SK-N-SH (cell line): Measurements from ENCODE around the gene ARV1. TPM values are rescaled to one million over a fixed set of nuclear protein-coding genes. Genes with fewer than 3 reads are reported as not detected.
A peak's percentile ranks its signal among the peaks of the same experiment; 100 is the strongest.

Source experiments
- CTCF ChIA-PET: fragments of 300-600, 350-600 bp; formaldehyde crosslinking; extraction: SDS; loops from one replicate; lab custom pipeline; 2021; lab: Yijun Ruan, JAX
- POLR2A ChIA-PET: fragments of 350-600 bp; sonication (Branson Sonifier 250); formaldehyde crosslinking; extraction: SDS; loops from one replicate; lab custom pipeline; 2020; ENCODE audit warnings: antibody characterized with exemption, inconsistent platforms; lab: Yijun Ruan, JAX
- DNase-seq: peaks from one replicate; pipeline ENCODE4 v3.0.0; 2012
- H2AFZ ChIP-seq: fragments of 200-600 bp; sonication (generic); 2 replicates; pipeline ENCODE4 v1.8.1; 2016; ENCODE audit warnings: antibody characterized with exemption, mild to moderate bottlenecking, low read depth
- H3F3A ChIP-seq: fragments of 200-600 bp; sonication (generic); replicated peaks from 2 replicates; pipeline ENCODE3; 2016; ENCODE audit warnings: antibody characterized with exemption, mild to moderate bottlenecking; ENCODE audit not compliant: insufficient read depth
- H3K27ac ChIP-seq, 2 experiments: fragments of 200-500 bp in 1 of 2; fragments of 200-600 bp in 1 of 2; sonication (Bioruptor generic) in 1 of 2; sonication (generic), shearing (Covaris generic) in 1 of 2; 2 replicates each; pipeline versions ENCODE4 v1.5.1 to v1.6.1; 2014 to 2016; ENCODE audit warnings: low read depth in 2 of 2, inconsistent platforms in 1 of 2, low read length in 1 of 2, mild to moderate bottlenecking in 1 of 2, mixed read lengths in 1 of 2
- H3K27me3 ChIP-seq: fragments of 200-600 bp; sonication (generic), shearing (Covaris generic); 2 replicates; pipeline ENCODE4 v1.6.1; 2016; ENCODE audit warnings: mixed run types; ENCODE audit not compliant: insufficient read depth
- H3K36me3 ChIP-seq, 2 experiments: fragments of 200-500 bp in 1 of 2; fragments of 200-600 bp in 1 of 2; sonication (Bioruptor generic) in 1 of 2; sonication (generic) in 1 of 2; replicated peaks in 1 of 2; 2 replicates each; pipeline versions ENCODE3 to v1.5.1; 2014 to 2016; ENCODE audit warnings: low read length in 1 of 2, mild to moderate bottlenecking in 1 of 2; ENCODE audit not compliant: insufficient read depth in 2 of 2, control insufficient read depth in 1 of 2
- H3K4me1 ChIP-seq, 2 experiments: fragments of 200-500 bp in 1 of 2; fragments of 200-600 bp in 1 of 2; sonication (Bioruptor generic) in 1 of 2; sonication (generic), shearing (Covaris generic) in 1 of 2; 2 replicates each; pipeline versions ENCODE4 v1.5.1 to v1.6.1; 2014 to 2016; ENCODE audit warnings: low read depth in 1 of 2, low read length in 1 of 2, mixed run types in 1 of 2; ENCODE audit not compliant: insufficient read depth in 2 of 2, control insufficient read depth in 1 of 2
- H3K4me2 ChIP-seq: fragments of 200-600 bp; sonication (generic), shearing (Covaris generic); 2 replicates; pipeline ENCODE4 v1.6.1; 2017; ENCODE audit warnings: mixed run types
- H3K4me3 ChIP-seq, 2 experiments: fragments of 200-500 bp in 1 of 2; fragments of 200-600 bp in 1 of 2; sonication (Bioruptor generic) in 1 of 2; sonication (generic), shearing (Covaris generic) in 1 of 2; 2 replicates each; pipeline versions ENCODE4 v1.5.1 to v1.8.1; 2014 to 2016; ENCODE audit warnings: low read depth in 2 of 2, inconsistent platforms in 1 of 2, low read length in 1 of 2, mild to moderate bottlenecking in 1 of 2, mixed read lengths in 1 of 2, moderate library complexity in 1 of 2
- H3K79me2 ChIP-seq: fragments of 200-600 bp; sonication (generic); 2 replicates; pipeline ENCODE4 v1.8.1; 2017; ENCODE audit warnings: mild to moderate bottlenecking; ENCODE audit not compliant: insufficient read depth
- H3K9ac ChIP-seq: fragments of 200-600 bp; sonication (generic); 2 replicates; pipeline ENCODE4 v1.6.1; 2017; ENCODE audit warnings: mixed run types
- H3K9me2 ChIP-seq: fragments of 200-600 bp; sonication (generic); 2 replicates; pipeline ENCODE4 v1.6.1; 2017; ENCODE audit warnings: mixed run types
- H3K9me3 ChIP-seq: fragments of 200-600 bp; sonication (generic); 2 replicates; pipeline ENCODE4 v1.6.1; 2017; ENCODE audit warnings: mixed run types, mild to moderate bottlenecking, moderate library complexity
- H4K20me1 ChIP-seq: fragments of 200-600 bp; sonication (generic); 2 replicates; pipeline ENCODE4 v1.6.1; 2017; ENCODE audit warnings: mild to moderate bottlenecking, mixed run types; ENCODE audit not compliant: insufficient read depth
- FOSL2 ChIP-seq: IDR thresholded peaks from 2 replicates; pipeline ENCODE4 v1.4.0; 2012; ENCODE audit warnings: low read depth, mild to moderate bottlenecking, moderate library complexity, borderline replicate concordance
- FOXJ3 ChIP-seq: sonication (generic); formaldehyde crosslinking; IDR thresholded peaks from 2 replicates; pipeline ENCODE4 v1.5.1; 2020; ENCODE audit warnings: mild to moderate bottlenecking, missing genetic modification reagents
- FOXM1 ChIP-seq: IDR thresholded peaks from 2 replicates; pipeline ENCODE4 v1.4.0; 2012; ENCODE audit warnings: low read depth, mild to moderate bottlenecking
- MXI1 ChIP-seq: IDR thresholded peaks from 2 replicates; pipeline ENCODE4 v1.6.1; 2012; ENCODE audit warnings: mild to moderate bottlenecking, low read depth, low read length, improper control_type of control experiment
- POLR2AphosphoS5 ChIP-seq: IDR thresholded peaks from 2 replicates; pipeline ENCODE4 v1.6.1; 2012; ENCODE audit warnings: low read depth, low read length
- RAD21 ChIP-seq: IDR thresholded peaks from 2 replicates; pipeline ENCODE4 v1.6.1; 2012; ENCODE audit warnings: mild to moderate bottlenecking, low read length
- RXRA ChIP-seq: IDR thresholded peaks from 2 replicates; pipeline ENCODE4 v1.4.0; 2012; ENCODE audit warnings: low read depth, mild to moderate bottlenecking, borderline replicate concordance
- SIN3A ChIP-seq: IDR thresholded peaks from 2 replicates; pipeline ENCODE4 v1.6.1; 2012; ENCODE audit warnings: low read depth, mild to moderate bottlenecking, low read length, moderate library complexity, borderline replicate concordance
- TCF12 ChIP-seq: IDR thresholded peaks from 2 replicates; pipeline ENCODE4 v1.4.0; 2012
- YY1 ChIP-seq: IDR thresholded peaks from 2 replicates; pipeline ENCODE4 v1.4.0; 2012; ENCODE audit warnings: low read depth, mild to moderate bottlenecking
- WGBS: methylation state at CpG from one replicate; pipeline ENCODE4 v1.1.6; 2017; ENCODE audit warnings: low lambda C conversion rate; 5-methylcytosine and 5-hydroxymethylcytosine counted together
- polyA plus RNA-seq, 3 experiments: library from polyadenylated mRNA; depleted of rRNA; stranded (reverse); fragments of >200 nt; gene quantifications; 2 replicates each; pipeline ENCODE4 v1.2.3, GENCODE V29; 2012
- TF ChIP-seq, protein P1 (sequence below): fragments of 200-600 bp; sonication (generic); IDR thresholded peaks from 2 replicates; pipeline ENCODE4 v1.6.1; 2017; ENCODE audit warnings: antibody characterized with exemption, mild to moderate bottlenecking, moderate library complexity
- TF ChIP-seq, protein P2 (sequence below): IDR thresholded peaks from 2 replicates; pipeline ENCODE4 v1.4.0; 2012; ENCODE audit warnings: low read depth, borderline replicate concordance

The ARV1 gene
- polyA plus RNA-seq, 1 of the 3 experiments (the other 2 are of a cell fraction), result 26.7 TPM

- no peak overlapping the region for H2AFZ ChIP-seq
- no peaks in the 10 kb centered on the region for H4K20me1 ChIP-seq
- no peak overlapping the region for H3K27ac ChIP-seq
- no peaks in the 10 kb centered on the region for H3K9me2 ChIP-seq
- CTCF ChIA-PET, result interaction anchor here (1.1 to 1.4 kb wide), 3 partner anchors 10 to 24 kb away, joined by 3 to 4 read pairs (median 3); no protein-coding TSS in a partner anchor
- H3K79me2 ChIP-seq, result no peaks in the 10 kb centered on the region
- no peaks in the 10 kb centered on the region for H3K27me3 ChIP-seq
- 89% methylated on average over 1 of the region's 1 CpG for WGBS
- TF ChIP-seq MXI1, result no peak
- peak; percentile 26; the same call in 1 of the 2 replicates for TF ChIP-seq FOSL2
- peaks cover 0 to 14% of the 10 kb centered on the region in 2 experiments for H3K36me3 ChIP-seq
- no peak overlapping the region for H3K9ac ChIP-seq
- H3K4me3 ChIP-seq, result no peak overlapping the region
- no peak for DNase-seq
- no peak overlapping the region for H3K4me2 ChIP-seq
- POLR2A ChIA-PET, result no interaction called here
- H3F3A ChIP-seq, result no peaks in the 10 kb centered on the region
- no peaks in the 10 kb centered on the region for H3K9me3 ChIP-seq
- no peaks in the 10 kb centered on the region for H3K4me1 ChIP-seq
Observed at GRCh38 chr1:230940848-230941247, 38.0 kb upstream of the ARV1 start.

GRCh38 chr1:230943048-230943593 lies 35.8 kb upstream of the ARV1 start:
- H3K79me2 ChIP-seq, result no peaks in the 10 kb centered on the region
- H3K36me3 ChIP-seq, result peaks cover 0 to 10% of the 10 kb centered on the region in 2 experiments
- CTCF ChIA-PET, result no interaction called here
- no peaks in the 10 kb centered on the region for H3F3A ChIP-seq
- no peaks in the 10 kb centered on the region for H4K20me1 ChIP-seq
- no peak overlapping the region for H3K27ac ChIP-seq
- no peaks in the 10 kb centered on the region for H3K4me1 ChIP-seq
- no peak overlapping the region for H3K4me2 ChIP-seq
- POLR2A ChIA-PET, result no interaction called here
- H2AFZ ChIP-seq, result no peak overlapping the region
- H3K4me3 ChIP-seq, result no peak overlapping the region
- TF ChIP-seq, protein P1, sequence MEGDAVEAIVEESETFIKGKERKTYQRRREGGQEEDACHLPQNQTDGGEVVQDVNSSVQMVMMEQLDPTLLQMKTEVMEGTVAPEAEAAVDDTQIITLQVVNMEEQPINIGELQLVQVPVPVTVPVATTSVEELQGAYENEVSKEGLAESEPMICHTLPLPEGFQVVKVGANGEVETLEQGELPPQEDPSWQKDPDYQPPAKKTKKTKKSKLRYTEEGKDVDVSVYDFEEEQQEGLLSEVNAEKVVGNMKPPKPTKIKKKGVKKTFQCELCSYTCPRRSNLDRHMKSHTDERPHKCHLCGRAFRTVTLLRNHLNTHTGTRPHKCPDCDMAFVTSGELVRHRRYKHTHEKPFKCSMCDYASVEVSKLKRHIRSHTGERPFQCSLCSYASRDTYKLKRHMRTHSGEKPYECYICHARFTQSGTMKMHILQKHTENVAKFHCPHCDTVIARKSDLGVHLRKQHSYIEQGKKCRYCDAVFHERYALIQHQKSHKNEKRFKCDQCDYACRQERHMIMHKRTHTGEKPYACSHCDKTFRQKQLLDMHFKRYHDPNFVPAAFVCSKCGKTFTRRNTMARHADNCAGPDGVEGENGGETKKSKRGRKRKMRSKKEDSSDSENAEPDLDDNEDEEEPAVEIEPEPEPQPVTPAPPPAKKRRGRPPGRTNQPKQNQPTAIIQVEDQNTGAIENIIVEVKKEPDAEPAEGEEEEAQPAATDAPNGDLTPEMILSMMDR, result no peak
- no peak for TF ChIP-seq FOXM1
- no peak for TF ChIP-seq FOSL2
- no peak for TF ChIP-seq MXI1
- no peak for TF ChIP-seq RAD21
- no peak for TF ChIP-seq FOXJ3 (CRISPR knock-in tag)
- TF ChIP-seq TCF12, result no peak
- TF ChIP-seq, protein P2, sequence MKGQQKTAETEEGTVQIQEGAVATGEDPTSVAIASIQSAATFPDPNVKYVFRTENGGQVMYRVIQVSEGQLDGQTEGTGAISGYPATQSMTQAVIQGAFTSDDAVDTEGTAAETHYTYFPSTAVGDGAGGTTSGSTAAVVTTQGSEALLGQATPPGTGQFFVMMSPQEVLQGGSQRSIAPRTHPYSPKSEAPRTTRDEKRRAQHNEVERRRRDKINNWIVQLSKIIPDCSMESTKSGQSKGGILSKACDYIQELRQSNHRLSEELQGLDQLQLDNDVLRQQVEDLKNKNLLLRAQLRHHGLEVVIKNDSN, result no peak
- TF ChIP-seq POLR2AphosphoS5, result no peak
- no peak for TF ChIP-seq RXRA
- TF ChIP-seq YY1, result no peak
- no peak for TF ChIP-seq SIN3A
- TF ChIP-seq, all 33 proteins: peak for 0
- WGBS, result 96% methylated on average over 2 of the region's 2 CpGs
- DNase-seq, result no peak
- Histone ChIP-seq H3K27me3 (no peaks in the 10 kb centered on the region), H3K9me3 (no peaks in the 10 kb centered on the region), H3K9ac (no peak overlapping the region), H3K9me2 (no peaks in the 10 kb centered on the region)
